Activated CD4-positive, alpha-beta T cell treated with anti-CD3 and anti-CD28 coated beads, Interleukin-2, amount 50 U/mL, for 4 hours (primary cell): Measurements from ENCODE around the gene ALDOA.

Experiments
- DNase-seq, 2 experiments: peaks; one replicate each; pipeline ENCODE4 v3.0.0-alpha.2; 2020

The ALDOA gene

DNA sequence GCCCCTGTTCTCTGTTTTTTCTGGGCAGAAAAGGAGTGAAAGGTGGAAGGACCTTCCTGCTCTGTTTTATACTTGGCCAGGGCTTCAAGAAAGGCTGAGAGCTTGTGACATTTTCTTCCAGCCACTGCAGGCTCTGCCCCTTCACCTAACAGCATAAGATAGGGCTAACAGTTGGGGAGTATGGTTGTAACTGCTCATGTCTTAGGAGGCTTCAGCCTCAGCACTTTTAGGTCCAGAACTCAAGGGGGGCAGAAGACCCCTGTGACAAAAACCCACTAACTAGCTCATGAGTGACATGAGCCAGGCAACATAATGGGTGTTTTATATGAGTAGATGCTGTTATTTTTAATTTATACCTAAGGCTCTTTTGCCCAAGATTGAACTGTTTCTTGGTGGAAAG lies 4.9 kb downstream of the ALDOA start:
- no peak for DNase-seq

DNA sequence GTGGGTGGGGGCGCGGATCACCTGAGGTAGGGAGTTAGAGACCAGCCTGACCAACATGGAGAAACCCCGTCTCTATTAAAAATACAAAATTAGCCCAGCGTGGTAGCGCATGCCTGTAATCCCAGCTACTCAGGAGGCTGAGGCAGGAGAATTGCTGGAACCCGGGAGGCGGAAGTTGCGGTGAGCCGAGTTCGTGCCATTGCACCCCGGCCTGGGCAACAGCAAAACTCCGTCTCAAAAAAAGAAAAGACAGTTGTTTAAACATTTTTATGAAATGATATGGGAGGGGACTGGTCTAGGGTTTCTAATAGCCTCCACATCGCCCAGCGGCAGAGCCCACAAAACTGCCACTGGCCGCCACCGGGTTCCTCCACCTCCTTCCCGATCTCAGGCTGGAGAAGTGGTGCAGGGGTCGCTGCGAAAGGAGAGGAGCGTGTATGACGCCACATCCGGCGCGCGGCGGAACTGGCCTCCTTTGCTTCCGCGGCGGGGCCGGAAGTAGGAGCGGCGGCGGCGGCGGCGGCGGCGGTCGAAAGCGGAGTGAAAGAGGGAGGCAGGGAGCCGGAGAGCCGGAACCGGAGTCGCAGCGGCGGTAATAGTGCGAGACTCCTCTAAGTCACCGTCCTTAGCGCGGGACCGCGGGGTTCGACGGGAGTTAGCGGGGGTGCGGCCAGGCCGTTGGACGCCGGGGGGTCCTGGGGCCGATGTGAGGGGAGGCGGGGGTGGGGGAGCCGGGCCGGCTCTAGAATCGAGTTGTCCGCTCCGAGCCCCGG lies 10.1 kb downstream of the ALDOA start, which contains the start of gene PPP4C:
Gene PPP4C (plus strand): TSS at position 492 of the 773 bp plus-strand sequence. CDS start 384 bp downstream, outside the sequence.
- peak; percentile 82 to 83 for DNase-seq

DNA sequence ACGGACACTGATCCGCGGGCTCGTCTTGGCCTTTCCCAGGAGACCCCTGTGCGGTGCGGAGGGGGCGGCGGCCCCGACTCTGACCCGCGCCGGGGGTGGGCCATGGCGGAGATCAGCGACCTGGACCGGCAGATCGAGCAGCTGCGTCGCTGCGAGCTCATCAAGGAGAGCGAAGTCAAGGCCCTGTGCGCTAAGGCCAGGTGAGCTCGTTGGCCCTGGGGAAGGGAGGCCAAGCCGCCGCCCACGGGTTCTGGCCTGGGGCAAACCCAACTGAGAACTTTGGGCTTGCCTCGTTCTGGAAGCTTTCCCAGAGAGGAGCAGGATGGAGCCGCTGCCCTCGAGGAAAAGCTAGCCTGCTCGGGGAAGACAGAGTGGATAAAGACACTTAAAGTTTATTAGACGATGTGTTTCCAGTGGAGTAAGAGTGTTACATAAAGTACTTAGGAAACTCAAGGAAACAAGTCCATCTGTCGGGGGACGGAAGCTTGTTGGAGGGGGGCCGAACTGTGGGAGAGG lies 10.8 kb downstream of the ALDOA start:
- DNase-seq = no peak

DNA sequence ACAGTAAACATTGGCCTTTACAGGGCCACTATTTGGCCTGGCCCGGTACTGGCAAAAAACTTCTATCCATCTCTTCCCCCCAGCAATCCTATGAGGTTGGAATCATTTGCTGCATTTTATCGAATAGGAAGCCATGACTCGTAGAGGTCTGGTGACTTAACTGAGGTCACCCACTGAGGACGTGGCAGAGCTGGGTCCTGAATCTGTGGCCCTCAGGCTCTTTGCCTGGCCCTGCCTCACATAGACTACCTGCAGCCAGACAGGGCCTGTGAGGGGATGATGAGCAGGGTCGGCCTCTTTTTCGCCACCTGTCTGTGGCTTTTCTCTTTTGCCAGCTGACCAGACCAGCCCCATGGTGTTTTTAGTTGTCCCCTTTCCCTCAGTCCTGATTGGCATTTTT lies 12.1 kb downstream of the ALDOA start:
- DNase-seq = no peak

DNA sequence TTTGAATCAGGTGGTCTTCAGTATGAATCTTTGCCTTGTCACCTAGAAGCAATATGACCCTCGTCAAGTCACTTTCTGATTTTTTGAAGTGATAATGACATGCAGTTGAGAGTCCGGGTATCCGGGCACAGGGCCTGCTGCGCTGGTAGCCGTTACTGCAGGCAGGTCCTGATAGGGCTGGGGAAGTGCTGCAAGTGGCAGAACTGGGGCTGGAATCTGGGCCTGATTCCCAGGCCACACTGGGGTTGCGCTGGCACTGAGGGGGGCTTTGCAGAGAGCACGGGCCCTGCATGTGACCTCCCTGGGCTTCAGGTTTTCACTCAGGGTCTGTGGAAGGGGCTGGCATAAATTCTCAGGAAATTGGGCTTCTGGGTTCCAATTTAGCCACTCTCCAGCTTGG lies 13.2 kb downstream of the ALDOA start:
- DNase-seq = no peak

DNA sequence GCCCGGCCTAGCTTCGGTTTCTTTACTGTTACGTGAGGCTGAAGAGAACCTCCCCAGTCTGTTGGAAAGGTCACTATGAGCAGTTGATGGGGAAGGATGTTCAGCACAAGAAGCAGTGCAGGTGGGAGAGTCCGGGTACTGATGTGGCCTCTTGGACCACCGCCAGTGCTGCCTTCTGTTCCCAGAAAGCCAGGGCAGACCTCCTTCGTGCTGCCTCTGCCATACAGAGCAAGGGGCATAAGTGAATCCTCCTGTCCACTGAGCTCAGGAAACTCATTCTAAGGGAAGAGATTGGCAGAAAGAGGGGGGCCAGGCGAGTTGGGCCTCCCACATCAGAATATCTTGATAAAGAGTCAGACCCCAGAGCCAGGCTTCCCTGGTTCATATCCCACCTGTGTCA lies 13.9 kb downstream of the ALDOA start:
- DNase-seq = no peak

DNA sequence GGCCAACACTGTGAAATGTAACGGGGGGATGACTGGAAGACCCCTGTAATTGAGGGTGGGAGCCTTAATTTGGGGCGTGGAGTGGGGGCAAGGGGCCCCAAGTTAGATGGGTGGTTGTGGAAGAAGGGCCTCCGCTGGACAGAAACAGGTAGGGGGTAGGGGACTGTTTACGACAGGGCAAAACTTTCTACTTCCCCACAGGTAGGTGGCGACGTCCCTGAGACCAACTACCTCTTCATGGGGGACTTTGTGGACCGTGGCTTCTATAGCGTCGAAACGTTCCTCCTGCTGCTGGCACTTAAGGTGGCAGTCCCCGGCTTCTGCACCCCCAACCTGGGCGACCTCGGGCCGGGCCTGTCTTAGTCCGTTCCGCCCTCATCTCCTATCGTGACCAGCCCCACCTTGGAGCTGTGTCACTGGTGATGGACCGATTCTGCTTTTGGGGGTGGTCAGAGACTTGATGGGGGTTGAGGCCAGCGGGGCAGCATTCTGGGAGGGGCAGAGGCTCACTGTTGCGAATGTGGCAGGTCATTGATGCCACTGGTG lies 17.1 kb downstream of the ALDOA start:
- DNase-seq = no peak

DNA sequence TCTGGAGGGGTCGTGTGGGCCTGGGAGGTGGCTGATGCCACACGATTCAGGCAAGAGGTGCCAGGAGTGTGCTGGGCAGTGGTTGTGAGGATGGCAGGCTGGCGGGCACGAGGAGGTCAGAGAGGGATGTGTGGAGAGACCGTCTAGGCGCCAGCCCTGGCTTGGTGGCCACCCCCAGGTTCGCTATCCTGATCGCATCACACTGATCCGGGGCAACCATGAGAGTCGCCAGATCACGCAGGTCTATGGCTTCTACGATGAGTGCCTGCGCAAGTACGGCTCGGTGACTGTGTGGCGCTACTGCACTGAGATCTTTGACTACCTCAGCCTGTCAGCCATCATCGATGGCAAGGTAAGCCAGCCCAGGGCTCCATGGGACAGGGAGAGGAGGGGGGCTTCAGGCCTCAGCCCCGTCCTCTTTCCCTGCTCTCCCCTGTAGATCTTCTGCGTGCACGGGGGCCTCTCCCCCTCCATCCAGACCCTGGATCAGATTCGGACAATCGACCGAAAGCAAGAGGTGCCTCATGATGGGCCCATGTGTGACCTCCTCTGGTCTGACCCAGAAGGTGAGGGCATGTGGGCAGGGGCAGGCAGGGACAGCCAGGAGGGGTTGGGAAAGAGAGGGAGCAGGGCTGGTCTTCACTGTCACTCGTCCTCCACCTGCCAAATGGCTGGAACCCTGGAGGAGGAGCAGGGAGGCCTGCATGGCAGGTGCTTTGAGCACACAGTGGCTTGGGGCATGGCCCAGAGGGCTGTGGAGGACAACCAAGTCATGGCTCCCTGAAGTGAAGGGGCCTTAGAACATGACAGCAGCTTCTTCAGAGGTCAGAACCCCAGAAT lies 17.9 kb downstream of the ALDOA start:
- DNase-seq = no peak

DNA sequence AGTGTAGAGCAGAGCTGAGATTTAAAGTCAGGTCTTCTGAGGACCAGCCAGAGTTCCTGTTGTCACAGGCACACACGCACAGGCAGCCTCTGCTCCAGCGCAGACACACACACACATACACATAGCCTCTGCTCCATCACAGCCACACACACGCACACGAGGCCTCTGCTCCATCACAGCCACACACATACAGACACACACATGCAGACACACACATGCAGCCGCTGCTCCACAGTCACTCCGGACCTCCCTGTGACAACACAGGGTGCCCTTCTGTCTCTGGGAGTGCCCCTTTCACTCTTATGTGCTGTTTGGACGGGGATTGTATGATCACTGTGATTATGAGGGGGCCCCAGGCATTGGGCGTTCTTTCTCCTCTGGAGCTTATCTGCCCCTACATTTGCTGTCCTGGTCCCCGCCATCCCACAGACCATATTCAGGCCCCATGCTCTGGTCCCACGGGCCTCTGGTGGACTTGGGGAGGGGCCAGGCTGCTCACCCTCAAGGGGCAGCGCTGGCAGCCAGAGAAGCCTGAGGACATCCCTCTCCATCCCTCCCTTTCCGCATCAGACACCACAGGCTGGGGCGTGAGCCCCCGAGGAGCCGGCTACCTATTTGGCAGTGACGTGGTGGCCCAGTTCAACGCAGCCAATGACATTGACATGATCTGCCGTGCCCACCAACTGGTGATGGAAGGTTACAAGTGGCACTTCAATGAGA lies 18.7 kb downstream of the ALDOA start:
- no peak for DNase-seq

DNA sequence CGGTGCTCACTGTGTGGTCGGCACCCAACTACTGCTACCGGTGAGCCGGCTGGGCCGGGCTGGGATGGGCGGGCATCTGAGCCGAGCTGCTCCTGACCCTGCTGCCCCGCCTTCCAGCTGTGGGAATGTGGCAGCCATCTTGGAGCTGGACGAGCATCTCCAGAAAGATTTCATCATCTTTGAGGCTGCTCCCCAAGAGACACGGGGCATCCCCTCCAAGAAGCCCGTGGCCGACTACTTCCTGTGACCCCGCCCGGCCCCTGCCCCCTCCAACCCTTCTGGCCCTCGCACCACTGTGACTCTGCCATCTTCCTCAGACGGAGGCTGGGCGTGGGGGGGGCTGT lies 19.2 kb downstream of the ALDOA start:
- no peak for DNase-seq

DNA sequence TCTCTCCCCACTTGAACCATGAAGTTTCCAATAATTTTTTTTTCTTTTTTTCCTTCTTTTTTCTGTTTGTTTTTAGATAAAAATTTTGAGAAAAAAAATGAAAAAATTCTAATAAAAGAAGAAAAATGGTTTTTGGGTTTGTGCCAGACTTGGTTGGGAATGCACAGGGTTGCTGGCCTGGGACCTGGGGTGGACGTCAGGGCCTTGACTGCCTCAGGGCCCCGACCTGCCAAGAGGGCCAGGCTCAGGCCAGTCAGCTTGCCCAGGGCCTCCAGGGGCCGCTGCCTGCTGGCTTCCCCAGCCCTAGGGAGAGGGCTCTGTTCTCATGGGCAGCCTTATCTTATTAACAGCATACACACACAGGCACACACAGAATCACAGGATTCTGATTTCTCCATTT lies 19.7 kb downstream of the ALDOA start:
- no peak for DNase-seq

DNA sequence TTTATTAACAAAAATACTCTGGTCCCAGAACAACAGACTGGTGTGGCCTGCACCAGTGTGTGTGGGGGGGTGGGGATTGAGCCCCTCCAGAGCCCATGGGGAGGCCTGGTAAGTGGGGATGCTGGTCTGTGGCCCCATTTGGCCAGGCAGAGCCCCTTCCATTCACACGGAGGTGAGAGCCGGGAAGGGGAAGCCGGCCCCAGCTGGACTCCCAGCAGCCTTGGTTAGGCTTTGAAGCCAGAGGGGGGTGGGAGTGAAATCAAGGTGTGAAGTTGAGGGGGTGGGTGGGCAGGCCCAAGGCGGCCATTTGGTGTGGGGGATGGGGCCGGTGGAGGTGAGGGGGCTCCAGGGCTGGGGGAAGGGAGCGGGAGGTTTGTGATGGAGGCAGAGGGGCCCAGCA lies 20.3 kb downstream of the ALDOA start:
- DNase-seq = no peak

DNA sequence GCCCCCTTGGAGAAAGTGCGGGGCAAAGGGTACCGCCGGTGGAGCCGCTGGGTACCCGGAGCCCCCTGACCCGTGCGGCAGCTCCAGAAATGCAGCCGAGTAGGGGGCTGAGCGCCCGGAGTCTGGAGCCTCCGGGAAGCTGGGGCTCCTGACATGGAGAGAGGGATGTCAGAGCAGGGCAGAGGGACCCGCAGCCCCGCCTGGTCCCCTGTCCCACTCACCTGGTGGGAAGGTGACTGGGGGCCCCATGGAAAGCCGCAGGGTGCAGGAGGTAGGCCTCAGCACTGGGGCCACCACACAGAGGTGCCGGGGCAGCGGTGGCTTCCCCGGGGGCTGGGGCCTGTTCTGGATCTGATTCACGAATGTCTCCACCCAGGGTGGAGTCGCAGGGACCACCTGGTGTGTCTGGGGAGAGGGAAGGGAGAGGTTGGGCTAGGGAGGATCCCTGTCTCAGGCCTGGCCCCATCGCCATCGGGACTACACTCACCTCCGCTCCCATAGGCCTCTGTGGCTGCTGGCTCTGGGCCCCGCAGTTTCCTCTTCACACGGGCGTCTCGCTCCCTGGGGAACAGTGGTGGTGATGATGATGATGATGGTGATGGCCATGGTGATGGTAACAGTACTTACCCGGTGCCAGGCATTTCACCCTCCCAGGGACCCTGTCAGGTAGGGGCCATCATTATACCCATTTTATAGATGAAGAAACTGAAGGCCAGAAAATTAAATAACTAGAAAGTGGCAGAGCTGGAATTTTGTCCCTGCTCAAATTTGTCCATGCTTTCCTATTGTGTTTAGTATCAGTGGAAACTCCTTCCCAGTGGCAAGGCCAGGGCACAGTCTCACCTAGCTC lies 21.0 kb downstream of the ALDOA start:
- no peak for DNase-seq

DNA sequence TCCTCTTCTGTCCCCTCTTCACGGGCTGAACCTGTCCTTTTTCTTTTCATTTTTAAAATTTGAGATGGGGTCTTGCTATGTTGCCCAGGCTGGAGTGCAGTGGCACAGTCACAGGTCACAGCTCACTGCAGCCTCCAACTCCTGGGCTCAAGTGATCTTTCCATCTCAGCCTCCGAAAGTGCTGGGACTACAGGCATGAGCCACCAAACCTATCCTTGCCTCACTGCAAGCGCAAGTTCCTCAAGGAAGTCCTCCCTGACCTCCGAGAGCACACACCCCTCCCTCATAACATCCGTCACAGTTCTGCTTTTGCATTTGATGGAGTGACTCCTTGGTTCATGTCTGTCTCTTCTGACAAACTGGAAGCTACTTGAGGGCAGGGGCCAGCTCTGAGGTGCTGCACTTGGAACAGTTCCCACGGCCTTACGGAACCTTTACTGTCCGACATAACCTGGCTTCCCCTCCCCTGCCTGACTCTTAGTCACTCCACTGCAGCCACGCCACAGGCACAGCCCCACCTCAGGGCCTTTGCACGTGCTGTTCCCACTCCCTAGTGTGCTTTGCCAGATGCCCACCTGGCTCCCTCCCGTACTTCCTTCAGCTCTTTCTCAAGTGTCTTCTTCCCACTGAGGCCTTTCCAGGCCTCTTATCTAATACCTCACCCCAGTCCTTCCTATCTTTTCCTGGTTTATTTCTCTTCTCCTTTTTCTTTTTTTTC lies 21.8 kb downstream of the ALDOA start:
- DNase-seq = no peak

DNA sequence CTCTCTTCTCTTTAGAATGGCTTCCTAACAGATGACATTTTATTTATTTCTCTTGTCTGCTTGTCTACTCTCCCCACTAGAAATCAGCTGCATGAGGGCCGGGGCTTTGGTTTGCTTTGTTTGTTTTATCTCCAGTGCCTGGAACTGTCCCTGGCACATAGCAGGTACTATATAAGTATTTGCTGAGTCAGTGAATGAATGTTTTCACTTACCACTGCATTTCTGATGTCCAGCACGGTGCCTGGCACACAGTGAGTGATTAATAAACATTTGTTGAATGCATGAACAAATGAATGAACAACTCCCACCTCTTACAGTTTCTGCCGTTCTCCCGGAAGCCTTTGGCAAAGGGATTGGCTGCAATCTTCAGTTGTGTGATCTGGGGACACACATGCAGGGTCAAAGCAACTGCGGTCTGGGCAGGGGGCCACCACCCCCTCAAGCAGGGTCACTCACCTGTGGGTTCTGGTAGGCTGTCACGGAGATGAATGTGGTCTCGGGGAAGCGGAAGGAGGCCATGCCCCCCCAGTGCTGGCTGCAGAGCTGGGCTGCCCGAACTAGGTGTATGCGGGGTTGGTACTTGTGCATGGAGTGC lies 22.8 kb downstream of the ALDOA start:
- no peak for DNase-seq

DNA sequence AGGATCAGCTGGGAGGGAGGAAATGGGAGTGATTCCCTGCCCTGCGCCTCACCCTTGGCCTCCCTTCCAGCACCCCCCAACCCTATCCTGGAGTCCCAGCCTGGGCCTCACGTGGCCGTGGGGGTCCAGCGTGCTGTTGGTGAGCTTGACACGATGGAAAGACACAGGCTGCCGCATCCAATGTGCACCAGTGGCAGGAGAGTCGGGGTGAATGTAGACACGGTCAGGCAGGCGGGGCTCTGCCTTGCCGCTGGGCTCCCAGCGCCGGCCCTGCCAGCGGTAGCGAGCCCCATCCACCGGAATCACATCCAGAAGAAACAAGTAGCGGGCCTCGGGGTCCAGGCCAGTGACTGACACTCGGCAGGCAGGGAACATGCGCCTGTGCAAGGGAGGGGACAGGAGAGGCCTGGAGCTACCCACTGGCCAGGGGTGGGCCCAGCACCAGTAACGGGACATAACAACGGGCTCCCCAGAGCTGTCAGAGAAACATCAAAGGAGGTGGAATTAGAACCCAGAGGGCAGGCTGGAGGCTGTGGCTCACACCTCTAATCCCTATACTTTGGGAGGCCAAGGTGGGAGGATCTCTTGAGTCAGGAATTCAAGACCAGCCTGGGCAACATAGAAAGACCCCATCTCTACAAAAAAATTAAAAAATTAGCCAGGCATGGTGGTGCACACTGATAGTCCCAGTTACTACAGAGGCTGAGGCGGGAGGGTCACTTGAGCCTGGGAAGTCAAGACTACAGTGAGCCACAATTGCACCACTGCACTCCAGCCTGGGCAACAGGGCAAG lies 23.5 kb downstream of the ALDOA start:
- no peak for DNase-seq

DNA sequence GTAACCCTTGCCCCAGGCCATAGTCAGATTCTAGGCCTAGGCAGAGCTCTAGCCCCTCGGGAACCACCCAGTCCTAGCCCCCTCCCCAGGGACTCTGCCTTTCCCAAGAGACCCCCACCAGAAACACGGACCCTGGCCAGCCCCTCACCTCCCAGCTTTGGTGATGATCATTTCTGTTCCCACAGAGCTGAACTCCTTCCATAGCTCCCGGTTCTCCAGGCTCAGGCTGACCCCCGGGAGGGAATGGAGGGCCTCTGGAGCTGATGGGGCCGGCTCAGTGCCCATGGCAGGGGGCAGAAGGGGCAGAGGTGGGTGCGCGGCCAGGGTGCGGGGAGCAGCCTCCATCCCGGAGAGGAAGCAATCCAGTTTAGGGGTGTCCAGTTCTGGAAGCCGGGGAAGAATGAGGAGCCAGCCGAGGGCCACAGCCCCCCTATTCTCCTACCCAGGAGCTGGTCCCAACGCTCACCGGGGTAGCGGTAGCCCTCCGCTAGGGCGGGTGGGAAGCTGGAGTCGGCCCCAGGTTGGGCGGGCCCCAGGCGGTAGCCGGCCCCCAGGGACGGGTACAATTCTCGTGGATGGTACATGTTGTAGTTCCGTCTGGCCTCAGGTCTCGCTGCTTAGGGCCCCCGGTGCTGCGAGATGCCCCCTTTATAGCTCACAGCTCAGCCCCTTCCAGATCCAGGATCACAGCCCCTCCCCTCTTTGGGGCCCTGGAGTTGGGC lies 25.2 kb downstream of the ALDOA start:
- no peak for DNase-seq

DNA sequence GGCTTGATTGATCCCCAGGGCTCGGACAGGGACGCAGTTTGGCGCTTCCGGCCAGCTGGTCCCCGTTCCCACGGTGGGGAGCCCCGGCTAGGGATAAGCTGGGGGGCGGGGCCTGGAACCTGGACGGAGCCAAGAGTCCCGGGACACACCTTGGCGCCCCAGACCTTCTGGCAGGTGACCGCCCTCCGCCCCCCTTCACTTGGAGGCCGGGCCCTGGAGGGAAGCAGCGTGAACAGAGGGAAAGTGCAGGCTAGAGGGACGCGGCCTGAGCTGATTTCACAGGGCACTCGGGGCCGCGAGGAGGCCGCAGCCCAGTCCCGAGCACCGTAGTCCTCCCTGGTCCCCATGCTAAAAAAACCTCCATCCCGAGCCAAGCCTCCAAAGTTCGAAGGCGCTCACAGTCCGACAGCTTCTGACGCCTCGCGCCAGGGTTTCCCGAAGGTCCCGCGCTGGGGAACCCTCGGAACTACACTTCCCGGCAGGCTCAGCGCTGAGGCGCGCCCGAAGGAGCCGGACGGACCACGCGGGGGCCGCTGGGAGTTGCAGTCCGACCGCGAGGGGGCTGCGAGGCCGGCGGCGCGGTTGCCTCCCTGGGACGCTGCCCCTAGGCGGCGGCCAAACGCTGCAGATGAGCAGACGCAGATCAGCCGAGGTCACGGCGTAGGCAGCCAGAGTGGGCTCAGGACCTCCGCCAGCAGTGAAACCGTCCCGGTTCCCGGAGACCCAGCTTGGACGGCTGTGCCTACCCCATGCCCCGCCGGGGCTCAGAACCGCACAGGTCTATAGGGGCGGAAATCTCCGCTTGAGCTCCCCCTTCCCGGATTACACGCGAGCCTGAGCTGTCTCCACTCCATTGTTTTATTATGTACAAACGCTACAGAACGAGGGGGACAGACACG lies 26.2 kb downstream of the ALDOA start, which contains the start of gene TBX6:
Gene TBX6 (minus strand): TSS at position 451 of the 899 bp plus-strand sequence. CDS start 731 bp downstream, outside the sequence.
- peak; percentile 88 to 89 for DNase-seq
